ENCODE results near the gene NACC1.

The NACC1 gene

DNA sequence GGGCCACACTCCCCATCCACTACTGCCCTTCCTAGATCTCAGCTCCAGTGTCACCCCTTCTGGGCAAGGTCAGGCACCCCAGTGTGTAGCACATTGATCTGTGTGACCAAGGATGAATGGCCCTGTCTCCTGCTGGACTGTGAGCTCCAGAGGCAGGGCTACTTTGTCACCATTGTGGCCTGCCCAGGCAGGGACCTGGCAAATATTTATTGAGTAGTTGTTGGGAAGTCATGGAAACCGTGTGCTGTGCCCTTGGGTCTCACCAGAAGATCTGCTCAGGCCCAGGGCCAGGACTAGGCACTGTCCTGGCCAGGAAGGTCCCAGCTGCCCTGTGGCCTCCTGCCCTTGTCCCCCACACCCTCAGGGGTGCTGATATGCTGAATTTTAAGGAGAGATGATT lies 10.5 kb downstream of the NACC1 start:
- DNase-seq (ENCODE audit: extremely low read depth, insufficient read length) = no peak
- Histone ChIP-seq H3K36me3 (ENCODE audit: control insufficient read depth, insufficient read depth, low read length) (peaks cover 11% of the 10 kb centered on the region), H3K4me3 (replicated peaks; ENCODE audit: low read depth, low read length) (no peak overlapping the region)

DNA sequence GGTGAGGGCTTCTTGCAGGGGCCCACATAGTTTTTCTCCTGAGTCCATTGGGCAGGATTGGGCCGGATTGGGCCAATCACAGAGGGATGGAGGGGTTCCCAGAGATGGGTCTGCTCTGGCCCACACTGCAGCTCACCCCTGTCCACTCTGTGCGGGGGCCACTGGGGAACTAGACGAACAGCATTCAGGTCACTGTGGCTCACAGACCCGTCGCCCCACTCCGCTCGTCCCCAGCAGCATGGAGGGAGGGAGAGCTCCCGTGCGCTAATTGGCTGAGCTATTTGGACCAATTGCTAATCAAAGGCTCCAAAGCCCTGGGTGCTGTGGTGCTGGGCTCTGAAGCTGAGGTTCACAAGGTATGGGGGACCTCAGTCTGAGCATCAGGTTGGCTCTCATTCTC lies 11.3 kb downstream of the NACC1 start:
- Histone ChIP-seq H3K4me3 (replicated peaks; ENCODE audit: low read depth, low read length) (no peak overlapping the region), H3K36me3 (ENCODE audit: control insufficient read depth, insufficient read depth, low read length) (peaks cover 11% of the 10 kb centered on the region), H3K27me3 (replicated peaks; ENCODE audit: control insufficient read depth, insufficient read depth, low read length) (no peaks in the 10 kb centered on the region)
- DNase-seq (ENCODE audit: extremely low read depth, insufficient read length) = no peak
- TF ChIP-seq, protein P1, sequence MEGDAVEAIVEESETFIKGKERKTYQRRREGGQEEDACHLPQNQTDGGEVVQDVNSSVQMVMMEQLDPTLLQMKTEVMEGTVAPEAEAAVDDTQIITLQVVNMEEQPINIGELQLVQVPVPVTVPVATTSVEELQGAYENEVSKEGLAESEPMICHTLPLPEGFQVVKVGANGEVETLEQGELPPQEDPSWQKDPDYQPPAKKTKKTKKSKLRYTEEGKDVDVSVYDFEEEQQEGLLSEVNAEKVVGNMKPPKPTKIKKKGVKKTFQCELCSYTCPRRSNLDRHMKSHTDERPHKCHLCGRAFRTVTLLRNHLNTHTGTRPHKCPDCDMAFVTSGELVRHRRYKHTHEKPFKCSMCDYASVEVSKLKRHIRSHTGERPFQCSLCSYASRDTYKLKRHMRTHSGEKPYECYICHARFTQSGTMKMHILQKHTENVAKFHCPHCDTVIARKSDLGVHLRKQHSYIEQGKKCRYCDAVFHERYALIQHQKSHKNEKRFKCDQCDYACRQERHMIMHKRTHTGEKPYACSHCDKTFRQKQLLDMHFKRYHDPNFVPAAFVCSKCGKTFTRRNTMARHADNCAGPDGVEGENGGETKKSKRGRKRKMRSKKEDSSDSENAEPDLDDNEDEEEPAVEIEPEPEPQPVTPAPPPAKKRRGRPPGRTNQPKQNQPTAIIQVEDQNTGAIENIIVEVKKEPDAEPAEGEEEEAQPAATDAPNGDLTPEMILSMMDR (IDR thresholded peaks at IDR 0.05; ENCODE audit: insufficient read depth, low read length, poor library complexity, severe bottlenecking) = no peak

More for the DNA sequence above, 10.5 kb downstream of the NACC1 start:
- no peaks in the 10 kb centered on the region for H3K27me3 ChIP-seq (replicated peaks; ENCODE audit: control insufficient read depth, insufficient read depth, low read length)
- TF ChIP-seq, protein P1 (IDR thresholded peaks at IDR 0.05; ENCODE audit: insufficient read depth, low read length, poor library complexity, severe bottlenecking) = no peak

DNA sequence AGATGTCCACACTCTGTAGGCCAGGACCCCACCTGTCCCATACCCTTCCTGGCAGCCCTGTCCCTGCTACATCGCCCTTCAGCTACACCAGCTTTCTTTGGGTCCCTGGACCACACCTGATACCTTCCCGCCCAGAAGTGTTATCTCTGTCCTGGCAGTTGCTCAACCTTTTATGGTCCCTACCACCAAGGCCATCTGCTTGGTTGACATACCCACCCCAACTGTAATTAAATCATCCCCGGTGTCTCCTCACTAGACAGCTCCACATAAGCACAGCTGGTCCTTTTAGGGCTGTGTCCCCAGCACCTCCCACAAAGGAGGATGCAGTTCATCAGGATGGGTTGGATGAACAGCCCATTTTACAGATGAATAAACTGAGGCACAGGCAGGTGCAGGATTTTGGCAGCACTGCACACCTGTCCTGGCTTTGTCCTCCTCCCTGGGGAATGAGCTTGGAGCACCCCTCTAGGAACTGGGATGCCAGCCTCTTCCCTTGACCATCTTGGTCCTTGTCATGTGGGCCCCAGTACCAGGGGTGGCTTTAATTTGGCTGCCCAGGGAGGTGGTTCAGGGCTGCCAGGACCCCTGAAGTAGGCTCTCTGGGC lies 12.9 kb downstream of the NACC1 start:
- H3K36me3 ChIP-seq (ENCODE audit: control insufficient read depth, insufficient read depth, low read length) = peaks cover 16% of the 10 kb centered on the region
- H3K27me3 ChIP-seq (replicated peaks; ENCODE audit: control insufficient read depth, insufficient read depth, low read length) = no peaks in the 10 kb centered on the region
- TF ChIP-seq, protein P1 (IDR thresholded peaks at IDR 0.05; ENCODE audit: insufficient read depth, low read length, poor library complexity, severe bottlenecking) = no peak
- no peak for DNase-seq (ENCODE audit: extremely low read depth, insufficient read length)
- no peak overlapping the region for H3K4me3 ChIP-seq (replicated peaks; ENCODE audit: low read depth, low read length)

DNA sequence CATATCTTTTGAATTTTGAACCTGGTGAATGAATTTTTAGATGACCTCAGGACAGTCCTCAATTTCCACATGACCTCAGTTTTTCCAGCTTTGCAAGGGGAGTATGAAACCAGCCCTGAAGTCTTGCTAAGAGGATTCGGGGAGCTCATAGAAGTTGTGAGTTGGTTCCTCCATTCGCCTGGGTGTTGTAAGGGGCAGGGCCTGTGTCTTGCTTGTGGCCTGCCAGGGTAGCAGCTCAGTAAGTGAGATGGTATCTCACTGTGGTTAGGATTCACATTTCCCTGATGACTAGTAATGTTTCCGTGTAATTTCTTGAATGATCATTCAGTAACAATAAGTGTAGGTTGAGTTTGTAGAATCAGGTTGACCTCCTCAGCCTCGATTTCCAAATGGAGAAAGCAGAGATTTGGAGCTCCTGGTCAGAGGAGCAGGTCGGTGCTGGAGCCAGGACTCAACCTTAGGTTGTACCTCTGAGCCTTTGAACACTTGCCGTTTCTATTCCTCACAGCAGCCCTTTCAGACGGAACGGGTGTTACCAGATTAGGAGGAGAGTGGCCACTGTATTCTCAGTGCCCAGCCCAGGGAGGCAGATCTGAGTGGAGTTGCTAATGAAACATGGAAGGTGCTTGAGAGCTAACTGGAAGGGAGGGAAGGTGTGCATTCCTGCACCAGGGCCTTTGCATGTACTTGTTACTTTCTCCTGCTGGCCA lies 14.6 kb downstream of the NACC1 start:
- Histone ChIP-seq H3K4me3 (replicated peaks; ENCODE audit: low read depth, low read length) (no peak overlapping the region), H3K36me3 (ENCODE audit: control insufficient read depth, insufficient read depth, low read length) (peaks cover 30% of the 10 kb centered on the region), H3K27me3 (replicated peaks; ENCODE audit: control insufficient read depth, insufficient read depth, low read length) (no peaks in the 10 kb centered on the region)
- TF ChIP-seq, protein P1 (IDR thresholded peaks at IDR 0.05; ENCODE audit: insufficient read depth, low read length, poor library complexity, severe bottlenecking) = no peak
- no peak for DNase-seq (ENCODE audit: extremely low read depth, insufficient read length)

DNA sequence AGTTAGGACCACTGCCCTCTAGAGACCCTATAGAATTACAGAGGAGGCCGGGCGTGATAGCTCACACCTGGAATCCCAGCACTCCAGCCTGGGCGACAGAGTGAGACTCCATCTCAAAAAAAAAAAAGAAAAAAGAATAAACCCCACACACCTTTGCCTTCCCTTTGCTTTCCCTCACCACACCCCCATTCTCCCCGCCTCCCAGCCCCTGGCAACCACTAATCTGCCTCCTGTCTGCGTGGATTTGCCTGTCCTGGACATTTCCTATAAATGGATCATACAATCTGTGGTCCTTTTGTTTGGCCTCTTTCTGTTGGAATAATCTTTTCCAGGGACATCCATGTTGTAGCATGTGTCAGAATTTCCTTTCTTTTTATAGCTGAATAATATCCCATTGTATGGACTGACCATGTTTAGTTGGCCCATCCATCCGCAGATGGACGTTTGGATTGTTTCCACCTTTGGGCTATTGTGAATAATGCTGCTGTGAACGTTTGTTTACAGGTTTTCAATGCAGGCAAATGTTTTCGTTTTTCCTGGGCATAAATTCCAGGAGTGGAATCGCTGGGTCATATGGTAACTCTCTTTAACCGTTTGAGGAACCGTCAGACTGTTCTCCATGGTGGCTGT lies 15.3 kb downstream of the NACC1 start:
- TF ChIP-seq, protein P1 (IDR thresholded peaks at IDR 0.05; ENCODE audit: insufficient read depth, low read length, poor library complexity, severe bottlenecking) = no peak
- Histone ChIP-seq H3K36me3 (ENCODE audit: control insufficient read depth, insufficient read depth, low read length) (peaks cover 33% of the 10 kb centered on the region), H3K27me3 (replicated peaks; ENCODE audit: control insufficient read depth, insufficient read depth, low read length) (no peaks in the 10 kb centered on the region), H3K4me3 (replicated peaks; ENCODE audit: low read depth, low read length) (no peak overlapping the region)
- DNase-seq (ENCODE audit: extremely low read depth, insufficient read length) = no peak
